Astrocyte of the spinal cord (primary cell): ENCODE data around the gene CAMKK2.
A peak's percentile ranks its signal among the peaks of the same experiment; 100 is the strongest.
"Not testable (repeated sequence)": the region's sequence is repeated elsewhere in the genome, so short reads cannot be mapped to it uniquely, and the experiment has no call there.

Experiments
- DNase-seq: peaks from one replicate; pipeline ENCODE4 v3.0.0; 2011; ENCODE audit warnings: low read depth, low spot score
- H3K4me3 ChIP-seq: 2 replicates; pipeline ENCODE4 v1.5.1; 2011; ENCODE audit warnings: low read depth, mild to moderate bottlenecking, low read length, moderate library complexity
- CTCF ChIP-seq: IDR thresholded peaks from 2 replicates; pipeline ENCODE4 v1.5.1; 2012; ENCODE audit warnings: low read depth, mild to moderate bottlenecking, low read length, inconsistent platforms
- in situ Hi-C: cut with HindIII; loops from 2 replicates; pipeline ENCODE4 v1.10.0; 2017; ENCODE audit warnings: low sequenced_read_pairs

Gene CAMKK2

GRCh38 chr12:121229826-121230537, 66.5 kb downstream of the CAMKK2 start:
- peak; percentile 93 for TF ChIP-seq CTCF
- H3K4me3 ChIP-seq, in situ Hi-C loops: not testable (repeated sequence)
- peak; percentile 58 for DNase-seq

- TF ChIP-seq CTCF = no peak
- in situ Hi-C loops = no loop called here
- no peak for DNase-seq
- no peak overlapping the region for H3K4me3 ChIP-seq
Measured at GRCh38 chr12:121228919-121229665, 67.4 kb downstream of the CAMKK2 start.

GRCh38 chr12:121227294-121227693, 69.2 kb downstream of the CAMKK2 start:
- no peak for TF ChIP-seq CTCF

GRCh38 chr12:121226871-121227270, 69.6 kb downstream of the CAMKK2 start:
- H3K4me3 ChIP-seq, DNase-seq, in situ Hi-C loops: not testable (repeated sequence)

More at GRCh38 chr12:121227294-121227693, 69.2 kb downstream of the CAMKK2 start:
- DNase-seq = no peak
- H3K4me3 ChIP-seq = no peak overlapping the region
- in situ Hi-C loops = no loop called here

GRCh38 chr12:121226399-121226798, 70.1 kb downstream of the CAMKK2 start:
- in situ Hi-C loops = no loop called here
- TF ChIP-seq CTCF = no peak
- no peak for DNase-seq
- no peak overlapping the region for H3K4me3 ChIP-seq

GRCh38 chr12:121224591-121224990, 71.9 kb downstream of the CAMKK2 start:
- no peak for DNase-seq

More at GRCh38 chr12:121224591-121224990, 71.9 kb downstream of the CAMKK2 start:
- H3K4me3 ChIP-seq = no peak overlapping the region
- in situ Hi-C loops = no loop called here
- no peak for TF ChIP-seq CTCF
